ENCODE measurements around the gene AKAP6.

AKAP6 gene

GRCh38 chr14:32476532-32476931 lies 147.4 kb downstream of the AKAP6 start:
- peak; percentile 31 for DNase-seq (ENCODE audit: low read depth)
- TF ChIP-seq CTCF (conservative IDR thresholded peaks at IDR 0.05; ENCODE audit: low read length): no peak
- H3K4me3 ChIP-seq (ENCODE audit: low read length): no peak overlapping the region

GRCh38 chr14:32477396-32477795 lies 148.3 kb downstream of the AKAP6 start:
- no peak for TF ChIP-seq CTCF (conservative IDR thresholded peaks at IDR 0.05; ENCODE audit: low read length)
- peak; percentile 59 for DNase-seq (ENCODE audit: low read depth)
- H3K4me3 ChIP-seq (ENCODE audit: low read length): no peak overlapping the region

DNA sequence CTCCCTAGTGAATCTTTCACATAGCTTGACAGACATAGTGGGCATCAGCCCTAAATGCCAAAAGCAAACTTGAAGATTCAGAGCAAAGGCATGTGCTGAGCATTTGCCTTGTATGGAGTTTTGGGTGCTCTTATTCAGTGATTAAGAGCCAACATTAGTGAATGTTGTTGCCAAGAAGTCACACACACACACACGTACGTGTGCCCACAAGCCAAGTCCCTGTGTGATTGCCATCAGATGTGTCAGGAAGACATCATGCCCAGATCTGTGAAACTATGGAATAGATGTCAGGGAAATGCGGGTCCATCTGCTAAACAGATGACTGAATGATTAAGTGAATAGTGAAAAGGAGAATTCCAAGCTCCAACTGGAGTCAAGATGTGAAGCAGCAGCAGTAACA lies 149.0 kb downstream of the AKAP6 start:
- TF ChIP-seq CTCF (conservative IDR thresholded peaks at IDR 0.05; ENCODE audit: low read length): no peak
- H3K4me3 ChIP-seq (ENCODE audit: low read length): no peak overlapping the region
- peak; percentile 98 for DNase-seq (ENCODE audit: low read depth)

DNA sequence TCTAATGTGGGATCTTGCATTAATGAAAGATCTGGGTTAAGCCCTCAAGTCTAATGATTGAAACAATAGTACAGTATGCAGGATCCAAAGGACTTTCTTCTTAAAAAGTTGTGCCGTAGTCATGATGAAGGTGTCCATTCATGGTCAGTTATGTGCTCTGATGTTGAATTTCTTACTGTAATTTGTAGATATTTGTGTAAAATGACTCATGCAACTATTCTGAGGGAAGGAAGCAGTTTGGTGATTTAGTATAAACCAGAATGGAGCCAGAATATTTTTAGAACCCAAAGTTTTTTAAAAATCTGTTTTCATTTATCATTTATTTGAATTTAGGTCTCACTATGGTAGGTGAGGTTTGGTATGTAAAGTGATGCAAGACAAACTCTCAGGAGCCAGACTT lies 151.2 kb downstream of the AKAP6 start:
- peak; percentile 71 for DNase-seq (ENCODE audit: low read depth)
- TF ChIP-seq CTCF (conservative IDR thresholded peaks at IDR 0.05; ENCODE audit: low read length): no peak
- no peak overlapping the region for H3K4me3 ChIP-seq (ENCODE audit: low read length)

- no peak for DNase-seq (ENCODE audit: low read depth)
- no peak for TF ChIP-seq CTCF (conservative IDR thresholded peaks at IDR 0.05; ENCODE audit: low read length)
- no peak overlapping the region for H3K4me3 ChIP-seq (ENCODE audit: low read length)
Measured at GRCh38 chr14:32481707-32482106, 152.6 kb downstream of the AKAP6 start.

- no peak for DNase-seq (ENCODE audit: low read depth)
- H3K4me3 ChIP-seq (ENCODE audit: low read length): no peak overlapping the region
- TF ChIP-seq CTCF (conservative IDR thresholded peaks at IDR 0.05; ENCODE audit: low read length): no peak
Measured at GRCh38 chr14:32491416-32492016, 162.4 kb downstream of the AKAP6 start.

- H3K4me3 ChIP-seq (ENCODE audit: low read length): no peak overlapping the region
- no peak for TF ChIP-seq CTCF (conservative IDR thresholded peaks at IDR 0.05; ENCODE audit: low read length)
- DNase-seq (ENCODE audit: low read depth): no peak
Measured at GRCh38 chr14:32492457-32492856, 163.4 kb downstream of the AKAP6 start.
